A549 treated with Mapracorat at 1 μM for 4 hours (cell line): ENCODE data around the gene OR52E2. TPM values are rescaled to one million over a fixed set of nuclear protein-coding genes. Genes with fewer than 3 reads are reported as not detected.

Experiments used
- total RNA-seq: library from RNA; stranded (reverse); fragments of 200-300 nt; extraction: Qiagen RNA extraction; gene quantifications from 5 replicates; pipeline ENCODE4 v1.2.3, GENCODE V29; 2022

OR52E2 gene
- total RNA-seq, result not detected in 5 replicates

DNA sequence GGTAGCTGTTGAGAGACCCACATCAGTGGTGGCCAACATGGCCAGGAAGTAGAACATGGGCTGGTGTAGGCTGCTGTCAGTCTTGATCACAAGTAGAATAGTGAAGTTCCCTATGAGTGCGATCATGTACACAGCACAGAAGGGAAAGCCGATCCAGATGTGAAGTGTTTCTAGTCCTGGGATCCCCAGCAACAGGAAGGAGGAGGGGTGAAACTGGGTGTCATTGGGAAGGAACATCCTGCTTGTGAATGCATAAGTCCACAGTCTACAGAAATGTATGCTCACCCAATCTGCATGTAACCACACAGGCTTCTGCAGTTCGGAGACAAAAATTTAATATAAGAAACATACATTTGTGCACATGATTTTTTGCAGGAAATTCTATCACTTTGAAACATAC, at the start of gene OR52E2:
TSS of gene OR52E2 (minus strand) at position 237 of the 400 bp plus-strand sequence. CDS start at position 237, 0 bp downstream.

DNA sequence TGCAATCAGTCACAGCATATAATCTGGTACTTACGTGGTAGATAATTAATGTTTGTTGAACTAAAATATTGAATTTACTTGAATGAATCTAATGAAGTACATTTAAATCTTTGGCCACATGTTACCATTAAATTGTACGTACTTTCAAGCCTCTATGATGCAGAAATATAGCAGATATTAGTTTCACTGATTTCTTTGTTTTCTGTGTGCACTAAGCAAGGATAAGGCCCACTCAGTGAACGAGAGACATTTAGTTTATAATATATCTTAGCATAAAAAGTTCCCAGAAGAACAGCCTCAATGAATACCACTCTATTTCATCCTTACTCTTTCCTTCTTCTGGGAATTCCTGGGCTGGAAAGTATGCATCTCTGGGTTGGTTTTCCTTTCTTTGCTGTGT, 9.8 kb upstream of the OR52E2 start, which contains the start of gene OR52E1:
TSS of gene OR52E1 (plus strand) at position 301 of the 400 bp plus-strand sequence.

DNA sequence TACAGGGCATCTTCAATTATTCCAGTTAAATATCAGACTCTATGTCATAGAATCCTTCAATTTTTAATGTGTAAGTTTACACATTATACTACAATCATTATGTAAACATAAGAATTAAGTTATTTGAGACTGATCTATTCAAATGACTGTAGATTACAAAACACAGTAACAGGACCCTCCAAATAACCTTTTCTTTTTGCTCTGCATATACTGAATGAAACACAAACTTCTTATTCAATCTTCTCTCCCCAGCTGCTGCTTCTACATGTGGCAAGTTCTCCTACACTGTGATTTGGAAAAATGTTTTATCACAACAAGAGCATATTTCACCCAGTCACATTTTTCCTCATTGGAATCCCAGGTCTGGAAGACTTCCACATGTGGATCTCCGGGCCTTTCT, 13.2 kb downstream of the OR52E2 start, which contains the start of gene OR52J3:
TSS of gene OR52J3 (plus strand) at position 301 of the 400 bp plus-strand sequence. CDS start at position 301, 0 bp downstream.

Other genes with a start within 250 kb of the OR52E2 start
- not detected in 5 replicates for gene OR51F2, start 238.3 kb downstream of the OR52E2 start, total RNA-seq
- gene OR51S1, start 210.4 kb downstream of the OR52E2 start, total RNA-seq, result not detected in 5 replicates
- gene OR51T1, start 177.7 kb downstream of the OR52E2 start, total RNA-seq, result not detected in 5 replicates
- not detected in 5 replicates for gene OR51A7, start 155.8 kb downstream of the OR52E2 start, total RNA-seq
- not detected in 5 replicates for gene OR51G2, start 140.3 kb downstream of the OR52E2 start, total RNA-seq
- not detected in 5 replicates for gene OR51G1, start 135.3 kb downstream of the OR52E2 start, total RNA-seq
- gene OR51A4, start 112.0 kb downstream of the OR52E2 start, total RNA-seq, result not detected in 5 replicates
- gene OR51A2, start 103.9 kb downstream of the OR52E2 start, total RNA-seq, result not detected in 5 replicates
- gene OR51L1, start 64.8 kb downstream of the OR52E2 start, total RNA-seq, result not detected in 5 replicates
- gene OR52J3, start 13.1 kb downstream of the OR52E2 start, total RNA-seq, result not detected in 5 replicates
- gene OR52E1, start 9.9 kb upstream of the OR52E2 start, total RNA-seq, result not detected in 5 replicates
- gene OR52A5, start 78.7 kb upstream of the OR52E2 start, total RNA-seq, result not detected in 5 replicates
- not detected in 5 replicates for gene OR52A1, start 95.1 kb upstream of the OR52E2 start, total RNA-seq
- gene OR51V1, start 141.1 kb upstream of the OR52E2 start, total RNA-seq, result not detected in 5 replicates
- gene HBB, start 167.4 kb upstream of the OR52E2 start, total RNA-seq, result not detected in 5 replicates
- gene HBD, start 174.9 kb upstream of the OR52E2 start, total RNA-seq, result not detected in 5 replicates
- gene HBG1, start 190.2 kb upstream of the OR52E2 start, total RNA-seq, result not detected in 5 replicates
- not detected in 5 replicates for gene HBG2, start 195.2 kb upstream of the OR52E2 start, total RNA-seq
- gene HBE1, start 210.3 kb upstream of the OR52E2 start, total RNA-seq, result 0.20 TPM in 1 of 5 replicates, not detected in the others
- not detected in 5 replicates for gene OR51B4, start 242.3 kb upstream of the OR52E2 start, total RNA-seq